ENCODE results near the gene SDCBP2. TPM values are rescaled to one million over a fixed set of nuclear protein-coding genes. Genes with fewer than 3 reads are reported as not detected.

Gene SDCBP2
- total and polyA plus RNA-seq, 10 of the 15 experiments (the other 5 are each of a cell fraction or from before 2014, with no cell fraction given): 0.16 to 2.4 (median 1.1) TPM; not detected in 1

- ATAC-seq (no peak), FAIRE-seq (no peak), DNase-seq (ENCODE audit: low read depth, low spot score) (no peak)
- H3K4me2 ChIP-seq (ENCODE audit: control insufficient read depth, insufficient read depth): no peak overlapping the region
- H3K9me3 ChIP-seq (replicated peaks; ENCODE audit: control insufficient read depth, insufficient read depth, low read length): no peaks in the 10 kb centered on the region; the same call in 2 of the 3 replicates
- in situ Hi-C loops (cut with MboI) (no loop called here), intact Hi-C loops (cut with micrococcal nuclease; ENCODE audit: unreplicated experiment) (no loop called here)
- WGBS (ENCODE audit: insufficient coverage, insufficient replicate concordance, low lambda C conversion rate, missing lambda C conversion rate): 29% methylated on average over 3 of the region's 3 CpGs
- no peak overlapping the region for H3K27ac ChIP-seq (ENCODE audit: control insufficient read depth, insufficient read depth)
- TF ChIP-seq TCF3 (IDR thresholded peaks at IDR 0.05; ENCODE audit: borderline replicate concordance, insufficient read depth, low read depth, low read length) (no peak), SIN3A (IDR thresholded peaks at IDR 0.05; ENCODE audit: low read depth, low read length) (no peak), RUNX3 (IDR thresholded peaks at IDR 0.05; ENCODE audit: low read length) (no peak), CHD4 (IDR thresholded peaks at IDR 0.05) (no peak), RFX5 (IDR thresholded peaks at IDR 0.05; ENCODE audit: low read depth, low read length) (no peak), PRDM15 (CRISPR knock-in tag; IDR thresholded peaks at IDR 0.05) (no peak), YBX1 (IDR thresholded peaks at IDR 0.05) (no peak), SREBF2 (IDR thresholded peaks at IDR 0.05; ENCODE audit: low read length) (no peak), NRF1 (conservative IDR thresholded peaks at IDR 0.05; ENCODE audit: low read depth, low read length) (no peak), MYC (IDR thresholded peaks at IDR 0.05; ENCODE audit: insufficient read depth, insufficient read length, insufficient replicate concordance, low read length, severe bottlenecking) (no peak), SRF (IDR thresholded peaks at IDR 0.05; ENCODE audit: low read depth in 2 of 2, low read length in 2 of 2) (no peak), E2F4 (IDR thresholded peaks at IDR 0.05; ENCODE audit: low read depth, low read length) (no peak), ZNF217 (IDR thresholded peaks at IDR 0.05) (no peak), CUX1 (IDR thresholded peaks at IDR 0.05; ENCODE audit: insufficient replicate concordance, low read depth, low read length) (no peak)
- no peaks in the 10 kb centered on the region for H3K4me1 ChIP-seq (ENCODE audit: control insufficient read depth, insufficient read depth, low read length)
- H4K20me1 ChIP-seq (ENCODE audit: control insufficient read depth, insufficient read depth): no peaks in the 10 kb centered on the region
- ChIA-PET CTCF (no interaction called here), POLR2A (interaction anchor here (0.5 kb wide), 1 partner anchor 46 kb away, joined by 3 read pairs; no protein-coding TSS in a partner anchor), SMC1A (ENCODE audit: uncharacterized antibody, unreplicated experiment) (no interaction called here), RAD21 (ENCODE audit: unreplicated experiment) (no interaction called here)
- H3K9ac ChIP-seq (ENCODE audit: control insufficient read depth, insufficient read depth, low read length): no peak overlapping the region
- H3K36me3 ChIP-seq (ENCODE audit: control insufficient read depth in 2 of 2, insufficient read depth in 2 of 2, low read length in 1 of 2): no peaks in the 10 kb centered on the region
- no peaks in the 10 kb centered on the region; a peak in 3 of 4 replicates for H3K27me3 ChIP-seq (replicated peaks in 1 of 2; ENCODE audit: control insufficient read depth in 2 of 2, insufficient read depth in 2 of 2, low read length in 1 of 2)
- no peaks in the 10 kb centered on the region for H3K79me2 ChIP-seq (ENCODE audit: control insufficient read depth, insufficient read depth, low read length)
- no TSS peak for BruUV-seq (replicated peaks)
- H2AFZ ChIP-seq (ENCODE audit: control insufficient read depth, low read depth, low read length): no peak overlapping the region
- no peak overlapping the region for H3K4me3 ChIP-seq
Observed at GRCh38 chr20:1282966-1283365, 46.0 kb downstream of the SDCBP2 start.

Data from GM12878 (cell line).